Sigmoid colon (tissue), 7 donors: ENCODE measurements around the gene LDLRAD4. TPM values are rescaled to one million over a fixed set of nuclear protein-coding genes. Genes with fewer than 3 reads are reported as not detected.

Experiments
- DNase-seq: peaks from one replicate; pipeline ENCODE4 v3.0.0-alpha.2; 2019
- H3K27ac ChIP-seq, 4 donors: fragments of 200-600 bp; sonication (generic); one replicate each; pipeline ENCODE4 v1.5.1; 2016 to 2019; ENCODE audit warnings: mild to moderate bottlenecking in 1 of 4
- H3K27me3 ChIP-seq, 3 donors: fragments of 200-600 bp; sonication (generic); one replicate each; pipeline ENCODE4 v1.5.1; 2019; ENCODE audit warnings: mild to moderate bottlenecking in 1 of 3
- H3K36me3 ChIP-seq, 4 donors: fragments of 200-600 bp; sonication (generic); one replicate each; pipeline ENCODE4 v1.5.1; 2016 to 2019
- H3K4me1 ChIP-seq, 4 donors: fragments of 200-600 bp; sonication (generic); one replicate each; pipeline ENCODE4 v1.5.1; 2017 to 2019
- H3K4me3 ChIP-seq, 4 donors: fragments of 200-600 bp; sonication (generic); one replicate each; pipeline ENCODE4 v1.5.1; 2017 to 2019; ENCODE audit warnings: mild to moderate bottlenecking in 2 of 4, moderate library complexity in 1 of 4
- H3K9me3 ChIP-seq, 4 donors: fragments of 200-600 bp in 3 of 4; sonication (generic) in 3 of 4; one replicate each; pipeline versions ENCODE4 v1.5.1 to v1.6.1; 2013 to 2019
- CTCF ChIP-seq, 4 experiments: fragments of 450-650 bp in 3 of 4; fragments of 200-600 bp in 1 of 4; IDR thresholded peaks; one replicate each; pipeline ENCODE4 v1.5.1; 2016 to 2019; ENCODE audit warnings: antibody characterized with exemption in 4 of 4, mild to moderate bottlenecking in 3 of 4, moderate library complexity in 2 of 4
- EP300 ChIP-seq, 4 donors: sonication (generic); formaldehyde crosslinking; IDR thresholded peaks; one replicate each; pipeline ENCODE4 v1.6.1; 2017; ENCODE audit warnings: antibody characterized with exemption in 4 of 4
- POLR2A ChIP-seq, 2 donors: fragments of 450-650 bp; IDR thresholded peaks; one replicate each; pipeline ENCODE4 v1.6.1; 2016; ENCODE audit warnings: antibody characterized with exemption in 2 of 2, mild to moderate bottlenecking in 2 of 2, moderate library complexity in 2 of 2
- POLR2AphosphoS5 ChIP-seq, 4 donors: sonication (generic); formaldehyde crosslinking; IDR thresholded peaks; one replicate each; pipeline ENCODE4 v1.6.1; 2017; ENCODE audit warnings: antibody characterized with exemption in 4 of 4
- WGBS, 2 donors: extraction: QIAGEN DNeasy Blood & Tissue Kit; methylation state at CpG; one replicate each; pipeline ENCODE4 v1.1.7; 2013; 5-methylcytosine and 5-hydroxymethylcytosine counted together
- intact Hi-C: fragments of 100-400 bp; cut with DNase I; formaldehyde crosslinking; loops from one replicate; pipeline ENCODE4 v1.15.1; 2023
- polyA plus RNA-seq, 3 donors: library from polyadenylated mRNA; stranded (reverse); fragments of 200-250 nt; gene quantifications; one replicate each; pipeline ENCODE4 v1.2.3, GENCODE V29; 2013
- total RNA-seq, 4 donors: library from RNA; depleted of rRNA; stranded (reverse); fragments of >200 nt; gene quantifications; one replicate each; pipeline ENCODE4 v1.1.0, GENCODE V29; 2016
- donor health status: healthy with polysubstance abuse.
- donor health status: Bipolar disorder and iron deficiency.
- donor health status: healthy.

Gene LDLRAD4
- total and polyA plus RNA-seq, 7 donors = 1.2 to 28.2 (median 17.2) TPM

DNA sequence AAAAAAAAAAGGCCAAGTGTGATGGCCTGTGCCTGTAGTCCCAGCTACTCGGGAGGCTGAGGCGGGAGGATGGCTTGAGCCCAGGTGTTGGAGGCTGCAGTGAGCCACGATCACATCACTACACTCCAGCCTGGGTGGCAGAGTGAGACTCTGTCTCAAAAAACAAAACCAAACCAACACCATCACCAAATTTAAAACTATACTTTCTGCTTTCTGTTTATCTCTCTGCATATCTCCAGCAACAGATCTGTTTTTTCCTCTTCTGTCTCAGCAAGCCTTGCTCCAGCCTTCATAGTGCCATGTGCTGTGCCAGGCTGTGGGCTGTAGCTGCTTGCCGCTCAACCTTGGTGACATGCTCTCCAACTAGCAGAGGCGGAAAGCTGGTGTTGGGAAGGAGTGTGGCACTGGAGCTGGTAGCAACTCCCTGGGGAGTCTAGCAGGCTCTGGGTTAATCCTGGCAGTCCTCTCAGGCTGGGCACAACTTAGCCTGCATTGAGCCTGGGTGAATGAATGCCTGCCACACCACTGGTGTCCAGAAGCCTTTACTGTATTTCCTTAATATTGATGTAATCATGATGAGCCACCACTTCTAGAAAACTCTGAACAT is 204.1 kb downstream of the LDLRAD4 start:
- TF ChIP-seq CTCF (IDR thresholded peaks at IDR 0.05) = no peak
- no peak for TF ChIP-seq EP300 (IDR thresholded peaks at IDR 0.05)
- TF ChIP-seq POLR2A (IDR thresholded peaks at IDR 0.05) = no peak
- TF ChIP-seq POLR2AphosphoS5 (IDR thresholded peaks at IDR 0.05) = no peak
- H3K36me3 ChIP-seq = no peaks in the 10 kb centered on the region
- no peaks in the 10 kb centered on the region for H3K9me3 ChIP-seq
- H3K4me3 ChIP-seq = no peak overlapping the region
- H3K27me3 ChIP-seq = no peaks in the 10 kb centered on the region
- no peak for DNase-seq
- intact Hi-C loops = no loop called here
- peaks cover 0 to 6% (median 4%) of the 10 kb centered on the region in 4 donors for H3K4me1 ChIP-seq
- no peak overlapping the region for H3K27ac ChIP-seq
- WGBS, 2 donors = 95 to 97% methylated on average over 5 of the region's 5 CpGs

DNA sequence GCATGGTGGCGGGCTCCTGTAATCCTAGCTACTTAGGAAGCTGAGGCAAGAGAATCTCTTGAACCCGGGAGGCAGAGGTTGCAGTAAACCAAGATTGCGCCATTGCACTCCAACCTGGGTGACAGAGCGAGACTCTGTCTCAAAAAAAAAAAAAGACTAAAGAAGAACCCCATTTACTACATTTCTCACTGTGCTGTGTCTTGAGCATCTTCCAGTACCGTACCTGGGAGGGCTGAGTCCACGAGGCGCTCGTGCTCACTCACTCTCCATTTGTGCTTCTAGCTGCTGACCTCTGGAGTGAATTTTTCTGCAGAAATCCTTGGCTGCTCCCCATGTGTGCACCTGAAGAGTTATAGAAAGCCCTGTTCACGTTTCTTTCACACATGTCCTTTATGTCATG is 204.8 kb downstream of the LDLRAD4 start:
- H3K36me3 ChIP-seq = no peaks in the 10 kb centered on the region
- H3K27me3 ChIP-seq = no peaks in the 10 kb centered on the region
- no peaks in the 10 kb centered on the region for H3K9me3 ChIP-seq
- no peak for TF ChIP-seq POLR2AphosphoS5 (IDR thresholded peaks at IDR 0.05)
- no peak for TF ChIP-seq POLR2A (IDR thresholded peaks at IDR 0.05)
- TF ChIP-seq CTCF (IDR thresholded peaks at IDR 0.05) = no peak
- TF ChIP-seq EP300 (IDR thresholded peaks at IDR 0.05) = no peak
- peaks cover 0 to 4% (median 2%) of the 10 kb centered on the region in 4 donors for H3K4me1 ChIP-seq
- H3K4me3 ChIP-seq = no peak overlapping the region
- intact Hi-C loops = no loop called here
- no peak overlapping the region for H3K27ac ChIP-seq
- 94 to 96% methylated on average over 9 of the region's 9 CpGs for WGBS, 2 donors
- no peak for DNase-seq

DNA sequence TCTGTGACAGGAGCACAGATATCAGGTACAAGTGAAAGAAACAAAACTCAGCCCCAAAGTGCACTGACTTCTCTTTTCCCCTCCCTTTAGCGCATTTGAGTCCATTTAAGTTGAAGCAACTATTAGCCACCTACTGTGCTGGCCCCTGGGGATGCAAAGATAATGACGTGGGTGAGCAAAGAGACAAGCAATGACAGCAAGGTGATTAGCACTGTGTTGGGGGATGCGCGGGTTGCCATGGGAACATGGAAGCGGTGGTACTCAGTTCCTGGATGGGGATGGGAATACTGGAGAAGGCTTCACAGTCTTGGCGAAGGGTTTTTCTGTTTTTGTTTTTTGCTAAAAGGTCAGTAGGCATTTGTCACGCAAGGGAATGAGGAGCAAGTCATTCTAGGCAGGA is 205.8 kb downstream of the LDLRAD4 start:
- TF ChIP-seq POLR2AphosphoS5 (IDR thresholded peaks at IDR 0.05) (no peak), POLR2A (IDR thresholded peaks at IDR 0.05) (no peak), CTCF (IDR thresholded peaks at IDR 0.05) (no peak), EP300 (IDR thresholded peaks at IDR 0.05) (no peak)
- 87 to 97% methylated on average over 7 of the region's 7 CpGs for WGBS, 2 donors
- Histone ChIP-seq H3K27ac (no peak overlapping the region), H3K27me3 (no peaks in the 10 kb centered on the region), H3K4me3 (no peak overlapping the region), H3K4me1 (peaks cover 0 to 4% (median 2%) of the 10 kb centered on the region in 4 donors), H3K9me3 (no peaks in the 10 kb centered on the region), H3K36me3 (no peaks in the 10 kb centered on the region)
- DNase-seq = peak; percentile 36
- intact Hi-C loops = no loop called here

GRCh38 chr18:13425357-13426091 is 207.0 kb downstream of the LDLRAD4 start:
- DNase-seq = peak; percentile 54
- Histone ChIP-seq H3K27me3 (no peaks in the 10 kb centered on the region), H3K9me3 (no peaks in the 10 kb centered on the region), H3K27ac (no peak overlapping the region), H3K4me1 (peaks cover 0 to 4% (median 2%) of the 10 kb centered on the region in 4 donors), H3K4me3 (no peak overlapping the region), H3K36me3 (no peaks in the 10 kb centered on the region)
- WGBS, 2 donors = 69 to 76% methylated on average over 16 of the region's 16 CpGs
- TF ChIP-seq EP300 (IDR thresholded peaks at IDR 0.05) = no peak
- TF ChIP-seq POLR2AphosphoS5 (IDR thresholded peaks at IDR 0.05) = no peak
- no peak for TF ChIP-seq CTCF (IDR thresholded peaks at IDR 0.05)
- no peak for TF ChIP-seq POLR2A (IDR thresholded peaks at IDR 0.05)
- intact Hi-C loops = no loop called here
